IMR-90 (cell line): ENCODE measurements around the gene IL15RA. TPM values are rescaled to one million over a fixed set of nuclear protein-coding genes. Genes with fewer than 3 reads are reported as not detected.

Experiments used
- microRNA-seq, 2 experiments: library from miRNA; stranded (forward) in 1 of 2; unstranded in 1 of 2; fragments of 10-50 nt in 1 of 2; fragments of <30 nt in 1 of 2; gene quantifications in 1 of 2; microRNA quantifications in 1 of 2; one replicate each; pipeline versions ENCODE3 to v1.1.0; 2013 to 2020; ENCODE audit not compliant: insufficient read depth in 1 of 2, insufficient read length in 1 of 2, unreplicated experiment in 1 of 2
- polyA plus RNA-seq, 3 experiments: library from polyadenylated mRNA; depleted of rRNA; stranded (reverse); fragments of >200 nt; gene quantifications; 2 replicates each; pipeline ENCODE4 v1.2.3, GENCODE V29; 2012; ENCODE audit warnings: low replicate concordance in 1 of 3
- small RNA-seq, 5 experiments: library from RNA; depleted of rRNA; stranded (forward); fragments of <200 nt; gene quantifications; one replicate each; pipeline ENCODE3, GENCODE V24; 2012
- total RNA-seq: library from RNA; depleted of rRNA; stranded (reverse); fragments of >200 nt; gene quantifications from 2 replicates; pipeline ENCODE4 v1.2.3, GENCODE V29; 2012; rRNA removed

Gene IL15RA
- total and polyA plus RNA-seq, 2 of the 4 experiments (the other 2 are of a cell fraction) = 2.0 to 7.6 TPM

Small RNAs within 50 kb of the gene (microRNA-seq; reads per million reads assigned to microRNA genes)
- gene RF00397 (ENCODE audit: insufficient read depth, insufficient read length) = not detected

Small RNAs within 50 kb of the gene (small RNA-seq; reads per million reads assigned to genes)
- 0 reads per million in 5 experiments for gene RF00397

Other genes starting within 250 kb of the IL15RA start
- 396 and 608 TPM in 2 replicates for gene GDI2, start 164.1 kb downstream of the IL15RA start, total RNA-seq
- gene GDI2, start 164.1 kb downstream of the IL15RA start, polyA plus RNA-seq (2012; rRNA removed) = 150 and 171 TPM in 2 replicates
- gene ANKRD16, start 87.7 kb downstream of the IL15RA start, total RNA-seq = 3.3 and 5.7 TPM in 2 replicates
- 5.1 and 6.3 TPM in 2 replicates for gene ANKRD16, start 87.7 kb downstream of the IL15RA start, polyA plus RNA-seq (2012; rRNA removed)
- gene FBH1, start 87.3 kb downstream of the IL15RA start, total RNA-seq = 60.8 and 72.2 TPM in 2 replicates
- gene FBH1, start 87.3 kb downstream of the IL15RA start, polyA plus RNA-seq (2012; rRNA removed) = 48.8 and 59.3 TPM in 2 replicates
- gene IL2RA, start 84.8 kb upstream of the IL15RA start, total RNA-seq = not detected in 2 replicates
- gene IL2RA, start 84.8 kb upstream of the IL15RA start, polyA plus RNA-seq (2012; rRNA removed) = not detected in 2 replicates
- gene RBM17, start 111.5 kb upstream of the IL15RA start, total RNA-seq = 24.6 and 35.6 TPM in 2 replicates
- 42.9 and 56.7 TPM in 2 replicates for gene RBM17, start 111.5 kb upstream of the IL15RA start, polyA plus RNA-seq (2012; rRNA removed)
- gene PFKFB3, start 225.4 kb upstream of the IL15RA start, total RNA-seq = 26.9 and 34.1 TPM in 2 replicates
- gene PFKFB3, start 225.4 kb upstream of the IL15RA start, polyA plus RNA-seq (2012; rRNA removed) = 45.5 and 51.3 TPM in 2 replicates